GM12878 (cell line): ENCODE data around the gene COL23A1. TPM values are rescaled to one million over a fixed set of nuclear protein-coding genes. Genes with fewer than 3 reads are reported as not detected.

ENCODE experiments used
- ATAC-seq: fragments of 200-7000 bp; cut with Tn5 transposase; 3 replicates; pipeline ENCODE4 v1.9.1; 2020; ENCODE audit warnings: mild to moderate bottlenecking, moderate library complexity
- BruUV-seq: library from RNA; stranded (reverse); fragments of 400-500 nt; replicated peaks from 2 replicates; lab custom pipeline; 2021; lab: Mats Ljungman, UMichigan
- CTCF ChIA-PET: fragments of 300-600 bp; sonication (Branson Sonifier 250); formaldehyde crosslinking; extraction: SDS; loops from one replicate; lab custom pipeline; 2021; ENCODE audit warnings: inconsistent platforms; lab: Yijun Ruan, JAX
- POLR2A ChIA-PET: fragments of 350-600 bp; formaldehyde crosslinking; extraction: SDS; loops from one replicate; lab custom pipeline; 2021; ENCODE audit warnings: inconsistent platforms; lab: Charles Lee
- RAD21 ChIA-PET: fragments of 300-600 bp; sonication (Branson Sonifier 250); formaldehyde crosslinking; loops from one replicate; lab custom pipeline; 2023; ENCODE audit warnings: antibody characterized with exemption; ENCODE audit not compliant: unreplicated experiment; lab: Charles Lee
- SMC1A ChIA-PET: fragments of 300-600 bp; sonication (Branson Sonifier 250); formaldehyde crosslinking; loops from one replicate; lab custom pipeline; 2023; ENCODE audit not compliant: unreplicated experiment, uncharacterized antibody; lab: Charles Lee
- DNase-seq: peaks from one replicate; pipeline ENCODE4 v3.0.0-alpha.2; 2011; ENCODE audit warnings: low read depth, low spot score
- FAIRE-seq: peaks from 3 replicates; lab custom pipeline; 2011; peaks lifted over from hg19 to GRCh38; lab: Jason Lieb, UNC
- H2AFZ ChIP-seq: 2 replicates; pipeline ENCODE4 v1.6.0; 2011; ENCODE audit warnings: low read depth, low read length, control low read depth; ENCODE audit not compliant: control insufficient read depth
- H3K27ac ChIP-seq: 2 replicates; pipeline ENCODE4 v1.5.1; 2011; ENCODE audit warnings: control low read depth; ENCODE audit not compliant: control insufficient read depth, insufficient read depth
- H3K27me3 ChIP-seq, 2 experiments: replicated peaks in 1 of 2; 2 replicates each; pipeline versions ENCODE4 v1.6.0 to v1.6.1; 2011; ENCODE audit warnings: low read length in 1 of 2; ENCODE audit not compliant: control insufficient read depth in 2 of 2, insufficient read depth in 2 of 2
- H3K36me3 ChIP-seq, 2 experiments: 2 replicates each; pipeline ENCODE4 v1.5.1; 2011; ENCODE audit warnings: low read length in 1 of 2; ENCODE audit not compliant: control insufficient read depth in 2 of 2, insufficient read depth in 2 of 2
- H3K4me1 ChIP-seq: 2 replicates; pipeline ENCODE4 v1.6.1; 2011; ENCODE audit warnings: mild to moderate bottlenecking, low read length, moderate library complexity, mixed read lengths; ENCODE audit not compliant: control insufficient read depth, insufficient read depth
- H3K4me2 ChIP-seq: 2 replicates; pipeline ENCODE4 v1.6.0; 2011; ENCODE audit warnings: control low read depth; ENCODE audit not compliant: control insufficient read depth, insufficient read depth
- H3K4me3 ChIP-seq: fragments of 200-600 bp; sonication (generic); 2 replicates; pipeline ENCODE4 v1.5.1; 2016
- H3K79me2 ChIP-seq: 2 replicates; pipeline ENCODE4 v1.6.0; 2011; ENCODE audit warnings: low read length; ENCODE audit not compliant: control insufficient read depth, insufficient read depth
- H3K9ac ChIP-seq: 2 replicates; pipeline ENCODE4 v1.8.0; 2011; ENCODE audit warnings: low read length, control low read depth, mixed read lengths; ENCODE audit not compliant: control insufficient read depth, insufficient read depth
- H3K9me3 ChIP-seq: replicated peaks from 3 replicates; pipeline ENCODE4 v1.5.1; 2011; ENCODE audit warnings: mild to moderate bottlenecking, low read length; ENCODE audit not compliant: control insufficient read depth, insufficient read depth
- H4K20me1 ChIP-seq: 2 replicates; pipeline ENCODE4 v1.6.0; 2011; ENCODE audit not compliant: control insufficient read depth, insufficient read depth
- BCL11A ChIP-seq: IDR thresholded peaks from 2 replicates; pipeline ENCODE4 v1.6.1; 2011; ENCODE audit warnings: low read depth, low read length
- RAD21 ChIP-seq: IDR thresholded peaks from 2 replicates; pipeline ENCODE4 v1.6.1; 2011; ENCODE audit warnings: mild to moderate bottlenecking, low read depth, low read length, moderate library complexity; ENCODE audit not compliant: insufficient read depth
- SMC3 ChIP-seq: IDR thresholded peaks from 2 replicates; pipeline ENCODE4 v1.6.1; 2011; ENCODE audit warnings: low read length, improper control_type of control experiment, borderline replicate concordance
- YY1 ChIP-seq: IDR thresholded peaks from 2 replicates; pipeline ENCODE4 v1.6.1; 2011; ENCODE audit warnings: low read depth, mild to moderate bottlenecking, low read length
- WGBS: methylation state at CpG from one replicate; pipeline ENCODE4 v1.1.6; 2016; ENCODE audit warnings: low lambda C conversion rate; ENCODE audit not compliant: insufficient replicate concordance, insufficient coverage; ENCODE audit errors: missing lambda C conversion rate; 5-methylcytosine and 5-hydroxymethylcytosine counted together
- in situ Hi-C: fragments of 300-500 bp; cut with MboI; formaldehyde crosslinking; loops from 9 replicates; pipeline ENCODE4 v1.14.3; 2018; ENCODE audit warnings: mixed read lengths
- intact Hi-C: fragments of 100-400 bp; cut with micrococcal nuclease; formaldehyde crosslinking; loops from one replicate; pipeline ENCODE4 v1.14.2; 2022; ENCODE audit not compliant: unreplicated experiment
- polyA plus RNA-seq, 11 experiments: library from polyadenylated mRNA; depleted of rRNA in 4 of 11; unstranded in 6 of 11; stranded (reverse) in 5 of 11; fragments of >200 nt; fragmentation: Nextera tagmentation in 4 of 11; fragmentation: Illumina TruSeq in 1 of 11; extraction: Ambion mirVana in 4 of 11; extraction: Trizol in 1 of 11; gene quantifications; 1 replicate in 1 of 11; 2 replicates in 10 of 11; pipeline versions ENCODE4 v1.2.1 to v1.2.3, GENCODE V29; 2011 to 2016; ENCODE audit warnings: inconsistent platforms in 2 of 11, missing spikeins in 2 of 11, low read depth in 1 of 11
- total RNA-seq, 4 experiments: library from RNA; depleted of rRNA in 3 of 4; stranded (reverse); fragments of >200 nt in 3 of 4; fragmentation: Illumina TruSeq in 1 of 4; extraction: Trizol in 1 of 4; gene quantifications; 2 replicates each; pipeline versions ENCODE4 v1.2.1 to v1.2.3, GENCODE V29; 2013 to 2021
- TF ChIP-seq, protein P1 (sequence below): fragments of 450-650 bp; formaldehyde crosslinking; IDR thresholded peaks from 2 replicates; pipeline ENCODE4 v1.5.0; 2022; ENCODE audit warnings: mild to moderate bottlenecking, missing genetic modification characterization

Gene COL23A1
- total and polyA plus RNA-seq, 10 of the 15 experiments (the other 5 are each of a cell fraction or from before 2014, with no cell fraction given): 0.03 to 0.83 (median 0.09) TPM; not detected in 5

DNA sequence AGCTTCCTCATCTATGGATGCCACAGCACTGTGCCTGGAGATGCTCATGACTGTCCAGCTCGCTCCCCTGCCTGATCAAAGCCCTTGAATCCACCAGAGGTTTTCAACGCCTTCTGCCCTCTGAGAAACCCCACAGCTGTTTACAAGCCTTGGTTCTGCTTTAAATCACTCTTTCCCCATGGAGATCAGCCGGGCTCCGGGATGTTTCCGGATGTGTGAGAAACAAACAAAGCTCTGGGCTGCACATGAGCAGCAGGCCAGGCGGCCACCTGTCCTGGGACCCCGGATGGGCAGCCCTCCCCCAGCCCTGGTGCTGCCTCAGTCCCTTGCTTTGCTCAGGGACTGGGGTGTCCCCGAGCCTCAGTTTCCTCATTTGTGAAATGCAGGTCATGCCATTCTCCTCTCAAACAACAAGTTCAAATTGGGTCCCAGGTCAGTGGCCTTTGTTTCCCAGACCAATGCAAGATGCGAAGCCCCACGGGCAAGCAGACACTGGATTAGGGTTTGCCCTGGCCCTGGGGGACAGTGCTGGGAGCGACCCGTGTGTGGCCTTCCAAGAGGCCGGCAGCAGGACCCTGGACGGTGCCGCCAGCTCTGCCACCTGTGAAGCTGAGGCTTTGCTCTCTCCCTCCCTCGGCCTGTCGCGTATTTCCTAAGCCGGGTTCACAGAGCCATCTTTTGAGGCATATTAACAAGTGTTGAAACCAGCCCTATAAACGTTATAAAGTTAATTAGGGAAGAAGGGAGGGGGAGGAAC, 315.2 kb downstream of the COL23A1 start (continued):
- no peak for TF ChIP-seq SMC3
- TF ChIP-seq, protein P1, sequence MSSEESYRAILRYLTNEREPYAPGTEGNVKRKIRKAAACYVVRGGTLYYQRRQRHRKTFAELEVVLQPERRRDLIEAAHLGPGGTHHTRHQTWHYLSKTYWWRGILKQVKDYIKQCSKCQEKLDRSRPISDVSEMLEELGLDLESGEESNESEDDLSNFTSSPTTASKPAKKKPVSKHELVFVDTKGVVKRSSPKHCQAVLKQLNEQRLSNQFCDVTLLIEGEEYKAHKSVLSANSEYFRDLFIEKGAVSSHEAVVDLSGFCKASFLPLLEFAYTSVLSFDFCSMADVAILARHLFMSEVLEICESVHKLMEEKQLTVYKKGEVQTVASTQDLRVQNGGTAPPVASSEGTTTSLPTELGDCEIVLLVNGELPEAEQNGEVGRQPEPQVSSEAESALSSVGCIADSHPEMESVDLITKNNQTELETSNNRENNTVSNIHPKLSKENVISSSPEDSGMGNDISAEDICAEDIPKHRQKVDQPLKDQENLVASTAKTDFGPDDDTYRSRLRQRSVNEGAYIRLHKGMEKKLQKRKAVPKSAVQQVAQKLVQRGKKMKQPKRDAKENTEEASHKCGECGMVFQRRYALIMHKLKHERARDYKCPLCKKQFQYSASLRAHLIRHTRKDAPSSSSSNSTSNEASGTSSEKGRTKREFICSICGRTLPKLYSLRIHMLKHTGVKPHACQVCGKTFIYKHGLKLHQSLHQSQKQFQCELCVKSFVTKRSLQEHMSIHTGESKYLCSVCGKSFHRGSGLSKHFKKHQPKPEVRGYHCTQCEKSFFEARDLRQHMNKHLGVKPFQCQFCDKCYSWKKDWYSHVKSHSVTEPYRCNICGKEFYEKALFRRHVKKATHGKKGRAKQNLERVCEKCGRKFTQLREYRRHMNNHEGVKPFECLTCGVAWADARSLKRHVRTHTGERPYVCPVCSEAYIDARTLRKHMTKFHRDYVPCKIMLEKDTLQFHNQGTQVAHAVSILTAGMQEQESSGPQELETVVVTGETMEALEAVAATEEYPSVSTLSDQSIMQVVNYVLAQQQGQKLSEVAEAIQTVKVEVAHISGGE: no peak
- TF ChIP-seq, all 136 proteins: peak for 0

DNA sequence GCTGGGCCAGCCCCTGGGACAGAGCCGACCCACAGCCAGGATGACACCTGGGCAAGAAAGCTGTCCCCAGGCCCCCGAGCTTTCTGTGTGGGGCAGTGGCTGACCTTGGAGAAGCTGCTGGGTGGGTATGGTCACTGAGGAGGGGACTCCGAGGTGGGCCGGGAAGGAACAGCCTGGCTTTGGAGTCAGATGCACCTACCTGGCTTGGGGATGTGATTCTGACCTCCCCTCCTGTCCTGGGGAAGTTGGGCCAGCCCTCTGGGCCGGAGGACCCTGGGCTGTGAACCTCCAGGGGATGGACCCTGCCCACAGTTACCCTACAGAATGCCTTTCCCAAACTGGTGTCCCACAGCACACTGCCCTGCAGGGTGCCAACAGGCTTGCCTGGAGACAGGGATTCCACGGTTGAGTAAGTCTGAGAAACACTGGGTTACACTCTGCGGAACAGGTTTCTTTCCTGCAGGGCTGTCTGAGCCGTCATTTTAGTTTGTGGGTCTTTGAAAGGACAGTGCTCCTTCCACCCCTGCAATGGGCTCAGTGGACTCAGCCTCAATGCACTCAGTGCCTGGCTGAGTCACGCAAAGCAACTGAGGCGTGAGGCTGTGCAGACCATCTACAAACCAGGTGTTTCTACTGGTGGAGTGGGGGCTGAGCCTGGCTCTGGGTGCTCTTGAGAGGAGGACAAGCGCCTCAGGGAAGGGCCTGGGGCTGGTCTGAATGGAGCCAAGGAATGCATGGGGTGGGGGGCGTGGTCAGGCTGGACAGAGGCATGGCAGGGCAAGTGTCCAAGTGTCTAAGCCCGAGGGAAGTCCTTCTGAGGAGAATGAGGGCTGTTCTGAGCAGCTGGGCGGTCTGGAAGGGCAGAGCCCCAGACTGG, 316.3 kb downstream of the COL23A1 start:
- ChIA-PET RAD21 (no interaction called here), SMC1A (no interaction called here)
- ATAC-seq: no peak

More for the DNA sequence above, 316.3 kb downstream of the COL23A1 start:
- intact Hi-C loops (no loop called here), in situ Hi-C loops (no loop called here)
- no peak for FAIRE-seq
- ChIA-PET POLR2A (no interaction called here), CTCF (interaction anchor here (1.0 kb wide), 1 partner anchor 278 kb away, joined by 4 read pairs; no protein-coding TSS in a partner anchor)
- H3K79me2 ChIP-seq: no peaks in the 10 kb centered on the region
- no peaks in the 10 kb centered on the region; a peak in 1 of 4 replicates for H3K27me3 ChIP-seq
- H3K4me3 ChIP-seq: no peak overlapping the region
- DNase-seq: no peak
- no peak overlapping the region for H3K9ac ChIP-seq
- TF ChIP-seq YY1: no peak
- no peak for TF ChIP-seq RAD21
- no peak for TF ChIP-seq BCL11A
- no peak overlapping the region for H3K27ac ChIP-seq
- no TSS peak for BruUV-seq
- H3K9me3 ChIP-seq: no peaks in the 10 kb centered on the region
- no peaks in the 10 kb centered on the region for H3K36me3 ChIP-seq
- H4K20me1 ChIP-seq: no peaks in the 10 kb centered on the region
- 36% methylated on average over 13 of the region's 14 CpGs for WGBS
- no peaks in the 10 kb centered on the region for H3K4me1 ChIP-seq
- no peak overlapping the region for H2AFZ ChIP-seq
- no peak overlapping the region for H3K4me2 ChIP-seq
